ENCODE measurements around the gene PSMD8.

DNA sequence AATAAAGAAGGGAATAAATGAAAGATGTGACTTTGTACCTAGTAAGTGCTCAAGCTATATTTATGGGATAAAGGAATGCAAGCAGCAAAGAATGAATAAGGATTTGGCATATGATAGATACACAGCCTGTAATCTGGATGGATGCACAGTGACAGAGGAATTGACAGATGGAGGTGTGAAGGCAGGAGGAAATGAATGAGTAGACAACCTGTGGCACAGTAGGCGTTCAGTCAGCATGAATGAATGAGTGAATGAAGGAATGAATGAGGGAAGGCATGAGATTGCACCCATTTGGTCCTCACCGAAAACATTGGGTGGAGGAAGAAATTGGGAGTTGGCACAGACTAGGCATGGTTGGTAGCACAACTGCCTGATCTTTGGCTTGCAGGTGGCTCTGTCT is 4.8 kb upstream of the PSMD8 start:
- no peak for TF ChIP-seq POLR2AphosphoS5 (IDR thresholded peaks at IDR 0.05; ENCODE audit: borderline replicate concordance, low read depth, low read length)
- TF ChIP-seq EZH2 (IDR thresholded peaks at IDR 0.05), result no peak

Data from SK-N-MC (cell line).